ENCODE results near the gene DNAI2. TPM values are rescaled to one million over a fixed set of nuclear protein-coding genes. Genes with fewer than 3 reads are reported as not detected.

Gene DNAI2
- total RNA-seq, 1 donor from 2014 or later, result not detected

DNA sequence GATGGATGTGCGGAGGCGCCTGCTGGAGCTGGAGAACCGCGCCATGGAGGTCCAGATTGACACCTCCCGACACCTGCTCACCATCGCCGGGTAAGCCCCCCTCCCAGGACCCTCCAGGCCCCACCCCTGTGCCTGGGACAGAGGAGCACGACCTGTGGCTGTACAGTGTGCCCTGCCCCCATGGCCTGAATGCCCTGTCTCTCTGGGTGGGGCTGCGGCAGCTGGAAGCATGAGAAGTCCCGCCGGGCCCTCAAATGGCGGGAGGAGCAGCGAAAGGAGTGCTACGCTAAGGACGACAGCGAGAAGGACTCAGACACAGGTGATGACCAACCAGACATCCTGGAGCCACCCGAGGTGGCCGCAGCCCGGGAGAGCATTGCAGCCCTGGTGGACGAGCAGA is 76.5 kb downstream of the DNAI2 start:
- Histone ChIP-seq H3K4me1 (ENCODE audit: insufficient read depth, low read length) (peaks cover 1% of the 10 kb centered on the region), H3K27ac (ENCODE audit: low read depth, low read length) (no peak overlapping the region), H3K9me3 (ENCODE audit: insufficient read depth, low read depth, low read length) (no peaks in the 10 kb centered on the region), H3K4me3 (ENCODE audit: insufficient read depth, low read depth, low read length) (no peak overlapping the region), H3K27me3 (ENCODE audit: insufficient read depth, low read length) (peaks cover 22% of the 10 kb centered on the region), H3K36me3 (ENCODE audit: insufficient read depth, low read length) (no peaks in the 10 kb centered on the region), H4K20me1 (ENCODE audit: insufficient read depth, low read length) (no peaks in the 10 kb centered on the region), H3K4me2 (ENCODE audit: low read length) (no peak overlapping the region), H2AFZ (ENCODE audit: low read depth, low read length) (no peak overlapping the region), H3K79me2 (ENCODE audit: insufficient read depth, low read length) (no peaks in the 10 kb centered on the region), H3K9ac (ENCODE audit: low read length) (no peak overlapping the region)
- H3K9me3 Mint-ChIP-seq (ENCODE audit: unreplicated experiment), result peaks cover 1% of the 10 kb centered on the region
- H3K27me3 Mint-ChIP-seq (ENCODE audit: low read depth, unreplicated experiment), result peaks cover 69% of the 10 kb centered on the region
- FAIRE-seq (no peak), DNase-seq (ENCODE audit: low read depth) (no peak)
- no peak overlapping the region for H3K27ac Mint-ChIP-seq (ENCODE audit: unreplicated experiment)
- TF ChIP-seq, protein P1, sequence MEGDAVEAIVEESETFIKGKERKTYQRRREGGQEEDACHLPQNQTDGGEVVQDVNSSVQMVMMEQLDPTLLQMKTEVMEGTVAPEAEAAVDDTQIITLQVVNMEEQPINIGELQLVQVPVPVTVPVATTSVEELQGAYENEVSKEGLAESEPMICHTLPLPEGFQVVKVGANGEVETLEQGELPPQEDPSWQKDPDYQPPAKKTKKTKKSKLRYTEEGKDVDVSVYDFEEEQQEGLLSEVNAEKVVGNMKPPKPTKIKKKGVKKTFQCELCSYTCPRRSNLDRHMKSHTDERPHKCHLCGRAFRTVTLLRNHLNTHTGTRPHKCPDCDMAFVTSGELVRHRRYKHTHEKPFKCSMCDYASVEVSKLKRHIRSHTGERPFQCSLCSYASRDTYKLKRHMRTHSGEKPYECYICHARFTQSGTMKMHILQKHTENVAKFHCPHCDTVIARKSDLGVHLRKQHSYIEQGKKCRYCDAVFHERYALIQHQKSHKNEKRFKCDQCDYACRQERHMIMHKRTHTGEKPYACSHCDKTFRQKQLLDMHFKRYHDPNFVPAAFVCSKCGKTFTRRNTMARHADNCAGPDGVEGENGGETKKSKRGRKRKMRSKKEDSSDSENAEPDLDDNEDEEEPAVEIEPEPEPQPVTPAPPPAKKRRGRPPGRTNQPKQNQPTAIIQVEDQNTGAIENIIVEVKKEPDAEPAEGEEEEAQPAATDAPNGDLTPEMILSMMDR (IDR thresholded peaks at IDR 0.05; ENCODE audit: insufficient read depth, low read depth, low read length), result no peak
- no peak for TF ChIP-seq EZH2 (IDR thresholded peaks at IDR 0.05; ENCODE audit: insufficient read depth, low read length)
- H3K4me1 Mint-ChIP-seq (ENCODE audit: low read depth, unreplicated experiment), result peaks cover 2% of the 10 kb centered on the region
- no peaks in the 10 kb centered on the region for H3K36me3 Mint-ChIP-seq (ENCODE audit: low read depth, unreplicated experiment)
- no peak overlapping the region for H3K4me3 Mint-ChIP-seq (ENCODE audit: unreplicated experiment)

DNA sequence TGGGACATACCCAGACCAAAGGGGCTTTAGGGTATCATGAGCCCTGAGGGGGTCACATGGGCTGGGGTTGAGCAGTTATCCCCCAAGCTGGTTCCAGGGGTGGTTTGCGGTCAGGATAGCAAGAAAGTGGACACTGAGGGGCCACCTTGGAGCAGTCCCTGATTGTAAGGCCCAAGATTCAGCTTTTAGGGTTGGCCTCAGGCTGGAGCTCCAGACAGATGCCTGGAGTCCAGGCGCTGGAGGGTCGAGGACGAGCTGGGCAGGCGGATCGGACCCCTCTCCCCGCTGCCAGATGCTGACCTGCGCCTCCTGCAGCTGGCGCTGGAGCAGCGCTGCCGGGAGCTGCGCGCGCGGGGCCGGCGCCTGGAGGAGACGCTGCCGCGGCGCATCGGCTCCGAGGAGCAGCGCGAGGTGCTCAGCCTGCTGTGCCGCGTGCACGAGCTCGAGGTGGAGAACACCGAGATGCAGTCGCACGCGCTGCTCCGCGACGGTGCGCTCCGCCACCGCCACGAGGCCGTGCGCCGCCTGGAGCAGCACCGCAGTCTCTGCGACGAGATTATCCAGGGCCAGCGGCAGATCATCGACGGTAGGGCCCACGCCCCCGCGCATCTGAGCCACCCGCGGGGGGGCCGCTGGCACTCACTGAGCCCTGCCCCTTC is 77.6 kb downstream of the DNAI2 start:
- H3K9ac ChIP-seq (ENCODE audit: low read length), result no peak overlapping the region
- H3K27me3 ChIP-seq (ENCODE audit: insufficient read depth, low read length), result peaks cover 27% of the 10 kb centered on the region
- no peaks in the 10 kb centered on the region for H3K36me3 ChIP-seq (ENCODE audit: insufficient read depth, low read length)
- no peak overlapping the region for H2AFZ ChIP-seq (ENCODE audit: low read depth, low read length)
- Mint-ChIP-seq H3K27ac (ENCODE audit: unreplicated experiment) (no peak overlapping the region), H3K9me3 (ENCODE audit: unreplicated experiment) (peaks cover 1% of the 10 kb centered on the region), H3K36me3 (ENCODE audit: low read depth, unreplicated experiment) (no peaks in the 10 kb centered on the region), H3K27me3 (ENCODE audit: low read depth, unreplicated experiment) (peaks cover 75% of the 10 kb centered on the region), H3K4me1 (ENCODE audit: low read depth, unreplicated experiment) (no peaks in the 10 kb centered on the region), H3K4me3 (ENCODE audit: unreplicated experiment) (no peak overlapping the region)
- H3K4me1 ChIP-seq (ENCODE audit: insufficient read depth, low read length), result no peaks in the 10 kb centered on the region
- H3K4me3 ChIP-seq (ENCODE audit: insufficient read depth, low read depth, low read length), result no peak overlapping the region
- no peak for DNase-seq (ENCODE audit: low read depth)
- H4K20me1 ChIP-seq (ENCODE audit: insufficient read depth, low read length), result no peaks in the 10 kb centered on the region
- no peak overlapping the region for H3K27ac ChIP-seq (ENCODE audit: low read depth, low read length)
- no peaks in the 10 kb centered on the region for H3K9me3 ChIP-seq (ENCODE audit: insufficient read depth, low read depth, low read length)
- H3K4me2 ChIP-seq (ENCODE audit: low read length), result no peak overlapping the region
- H3K79me2 ChIP-seq (ENCODE audit: insufficient read depth, low read length), result no peaks in the 10 kb centered on the region
- TF ChIP-seq, protein P1 (IDR thresholded peaks at IDR 0.05; ENCODE audit: insufficient read depth, low read depth, low read length), result no peak
- TF ChIP-seq EZH2 (IDR thresholded peaks at IDR 0.05; ENCODE audit: insufficient read depth, low read length), result peak; percentile 57
- FAIRE-seq, result no peak

DNA sequence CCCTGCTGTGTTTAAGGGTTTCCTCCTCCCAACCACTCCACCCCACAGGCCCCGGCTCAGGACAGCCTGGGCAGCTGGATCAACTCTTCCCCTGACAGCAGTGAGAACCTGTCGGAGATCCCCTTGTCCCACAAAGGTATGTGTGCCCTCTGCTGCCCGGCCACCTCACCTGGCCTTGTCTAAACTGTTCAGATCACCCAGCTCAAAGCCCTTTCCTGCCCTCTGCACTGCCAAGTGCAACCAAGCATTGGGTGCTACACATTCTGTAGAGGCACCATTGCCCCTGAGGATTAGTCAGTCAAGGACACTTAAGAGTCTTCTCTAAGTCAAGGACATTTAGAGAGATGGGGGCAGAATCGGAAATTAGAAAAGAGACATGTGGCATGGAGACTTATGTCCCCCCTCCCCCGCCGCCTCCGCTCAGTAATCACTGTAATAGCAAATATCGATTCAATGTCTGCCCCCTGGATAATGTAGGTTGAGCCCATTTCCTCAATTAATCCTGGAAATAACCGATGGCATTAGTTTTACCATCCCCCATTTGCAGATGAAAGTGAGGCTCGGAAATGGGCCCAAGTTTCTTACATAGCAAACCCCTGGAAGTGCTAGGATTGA is 79.5 kb downstream of the DNAI2 start:
- Histone ChIP-seq H3K4me2 (ENCODE audit: low read length) (no peak overlapping the region), H3K79me2 (ENCODE audit: insufficient read depth, low read length) (no peaks in the 10 kb centered on the region), H3K36me3 (ENCODE audit: insufficient read depth, low read length) (no peaks in the 10 kb centered on the region), H3K4me1 (ENCODE audit: insufficient read depth, low read length) (no peaks in the 10 kb centered on the region), H2AFZ (ENCODE audit: low read depth, low read length) (no peak overlapping the region), H4K20me1 (ENCODE audit: insufficient read depth, low read length) (no peaks in the 10 kb centered on the region), H3K9me3 (ENCODE audit: insufficient read depth, low read depth, low read length) (no peaks in the 10 kb centered on the region), H3K27me3 (ENCODE audit: insufficient read depth, low read length) (peaks cover 30% of the 10 kb centered on the region), H3K27ac (ENCODE audit: low read depth, low read length) (no peak overlapping the region), H3K4me3 (ENCODE audit: insufficient read depth, low read depth, low read length) (no peak overlapping the region), H3K9ac (ENCODE audit: low read length) (no peak overlapping the region)
- Mint-ChIP-seq H3K36me3 (ENCODE audit: low read depth, unreplicated experiment) (peaks cover 1% of the 10 kb centered on the region), H3K4me1 (ENCODE audit: low read depth, unreplicated experiment) (no peaks in the 10 kb centered on the region), H3K9me3 (ENCODE audit: unreplicated experiment) (peaks cover 2% of the 10 kb centered on the region), H3K4me3 (ENCODE audit: unreplicated experiment) (no peak overlapping the region), H3K27me3 (ENCODE audit: low read depth, unreplicated experiment) (peaks cover 67% of the 10 kb centered on the region), H3K27ac (ENCODE audit: unreplicated experiment) (no peak overlapping the region)
- no peak for FAIRE-seq
- TF ChIP-seq, protein P1 (IDR thresholded peaks at IDR 0.05; ENCODE audit: insufficient read depth, low read depth, low read length), result no peak
- TF ChIP-seq EZH2 (IDR thresholded peaks at IDR 0.05; ENCODE audit: insufficient read depth, low read length), result no peak
- DNase-seq (ENCODE audit: low read depth), result no peak

All from astrocyte (in vitro differentiated cells and primary cell).